ENCODE results near the gene ASF1B. TPM values are rescaled to one million over a fixed set of nuclear protein-coding genes. Genes with fewer than 3 reads are reported as not detected.
"Not testable (repeated sequence)": the region's sequence is repeated elsewhere in the genome, so short reads cannot be mapped to it uniquely, and the experiment has no call there.

ASF1B gene
- 115 and 202 TPM in 2 replicates for total RNA-seq (2014; rRNA removed; shearing (Covaris generic))
- 139 and 143 TPM in 2 replicates for total RNA-seq (2022)
- Bru-seq, nascent RNA = percentile 81 among the genes with signal in this experiment
- percentile 90 among the genes with signal in this experiment for BruChase-seq, experiment 1, labeled RNA remaining after a 6-hour chase
- BruChase-seq, experiment 2, labeled RNA remaining after a 2-hour chase = percentile 87 among the genes with signal in this experiment
- long read RNA-seq, transcript ASF1B-201 (4 exons, 2,059 nt) = major isoform, 405 of 443 reads
- long read RNA-seq, transcript ASF1B-202 (3 exons, 765 nt) = minor isoform, 11 of 443 reads
- long read RNA-seq, partial matches to known transcripts = 8 of 443 reads
- long read RNA-seq, other reads (novel, unspliced or antisense) = 15 of 443 reads

GRCh38 chr19:14136509-14137281, at the start of gene ASF1B:
TSS of gene ASF1B (minus strand) at chr19:14136589. CDS start at chr19:14136456, 133 bp downstream.
- ChIA-PET CTCF (ENCODE audit: unreplicated experiment) (interaction anchor here (0.6 to 1.0 kb wide), 4 partner anchors 45 to 293 kb away, joined by 3 to 10 read pairs (median 4); no protein-coding TSS in a partner anchor), POLR2A (interaction anchor here (0.6 to 1.4 kb wide), 10 partner anchors 9 to 344 kb away, joined by 3 to 7 read pairs (median 3); no protein-coding TSS in a partner anchor)
- Histone ChIP-seq H3K27ac (ENCODE audit: low read depth, low read length, poor library complexity, severe bottlenecking) (peak within 1 kb of the TSS; percentile 85), H3K9me3 (ENCODE audit: low read length) (no peaks in the 10 kb centered on the region), H3K79me2 (ENCODE audit: insufficient read depth, low read depth, low read length) (peaks cover 52% of the 10 kb centered on the region), H4K20me1 (ENCODE audit: insufficient read depth, low read length) (peaks cover 6% of the 10 kb centered on the region; the same call in 1 of the 2 replicates), H3K4me1 (ENCODE audit: insufficient read depth, low read length, poor library complexity, severe bottlenecking) (peaks cover 21% of the 10 kb centered on the region), H3K4me2 (ENCODE audit: low read length) (peak within 1 kb of the TSS; percentile 96), H2AFZ (ENCODE audit: low read length) (peak within 1 kb of the TSS; percentile 82), H3K4me3 (ENCODE audit: low read depth, low read length, poor library complexity, severe bottlenecking) (peak within 1 kb of the TSS; percentile 95), H3K36me3 (ENCODE audit: insufficient read depth, low read length) (peaks cover 25% of the 10 kb centered on the region), H3K9me2 (ENCODE audit: insufficient read depth, low read length) (no peaks in the 10 kb centered on the region)
- no TSS peak for BruUV-seq (replicated peaks)
- intact Hi-C loops (cut with micrococcal nuclease; ENCODE audit: unreplicated experiment) = loop anchor here (1.0 to 5.0 kb wide), 5 partner anchors 19 to 270 kb away; partner anchors contain the start of gene PRKACA
- TF ChIP-seq CTCF (conservative IDR thresholded peaks at IDR 0.05; ENCODE audit: low read length) = peak; percentile 73
- no peak for TF ChIP-seq EZH2phosphoT487 (IDR thresholded peaks at IDR 0.05; ENCODE audit: borderline replicate concordance, low read depth, low read length)
- DNase-seq (ENCODE audit: low spot score) = peak; percentile 100

GRCh38 chr19:14185691-14186090, 49.3 kb upstream of the ASF1B start:
- H3K9me3 ChIP-seq (ENCODE audit: low read length); intact Hi-C loops (cut with micrococcal nuclease; ENCODE audit: unreplicated experiment); H2AFZ ChIP-seq (ENCODE audit: low read length); H3K4me1 ChIP-seq (ENCODE audit: insufficient read depth, low read length, poor library complexity, severe bottlenecking); CTCF ChIA-PET (ENCODE audit: unreplicated experiment); H3K79me2 ChIP-seq (ENCODE audit: insufficient read depth, low read depth, low read length); H3K36me3 ChIP-seq (ENCODE audit: insufficient read depth, low read length); H3K9me2 ChIP-seq (ENCODE audit: insufficient read depth, low read length); POLR2A ChIA-PET; H4K20me1 ChIP-seq (ENCODE audit: insufficient read depth, low read length); DNase-seq (ENCODE audit: low spot score); H3K4me3 ChIP-seq (ENCODE audit: low read depth, low read length, poor library complexity, severe bottlenecking); H3K4me2 ChIP-seq (ENCODE audit: low read length); H3K27ac ChIP-seq (ENCODE audit: low read depth, low read length, poor library complexity, severe bottlenecking); BruUV-seq (replicated peaks): not testable (repeated sequence)

GRCh38 chr19:14185158-14185557, 48.8 kb upstream of the ASF1B start:
- POLR2A ChIA-PET = interaction anchor here (0.6 kb wide), 1 partner anchor 7 kb away, joined by 5 read pairs; no protein-coding TSS in a partner anchor
- CTCF ChIA-PET (ENCODE audit: unreplicated experiment) = no interaction called here

More at GRCh38 chr19:14185158-14185557, 48.8 kb upstream of the ASF1B start:
- Histone ChIP-seq H3K9me3 (ENCODE audit: low read length) (no peaks in the 10 kb centered on the region), H3K79me2 (ENCODE audit: insufficient read depth, low read depth, low read length) (no peaks in the 10 kb centered on the region), H3K27ac (ENCODE audit: low read depth, low read length, poor library complexity, severe bottlenecking) (no peak overlapping the region), H3K4me2 (ENCODE audit: low read length) (no peak overlapping the region), H3K4me1 (ENCODE audit: insufficient read depth, low read length, poor library complexity, severe bottlenecking) (no peaks in the 10 kb centered on the region), H3K4me3 (ENCODE audit: low read depth, low read length, poor library complexity, severe bottlenecking) (no peak overlapping the region), H3K36me3 (ENCODE audit: insufficient read depth, low read length) (no peaks in the 10 kb centered on the region), H2AFZ (ENCODE audit: low read length) (no peak overlapping the region), H4K20me1 (ENCODE audit: insufficient read depth, low read length) (no peaks in the 10 kb centered on the region), H3K9me2 (ENCODE audit: insufficient read depth, low read length) (no peaks in the 10 kb centered on the region)
- intact Hi-C loops (cut with micrococcal nuclease; ENCODE audit: unreplicated experiment) = no loop called here
- DNase-seq (ENCODE audit: low spot score) = no peak
- no TSS peak for BruUV-seq (replicated peaks)
- TF ChIP-seq EZH2phosphoT487 (IDR thresholded peaks at IDR 0.05; ENCODE audit: borderline replicate concordance, low read depth, low read length) (no peak), CTCF (conservative IDR thresholded peaks at IDR 0.05; ENCODE audit: low read length) (no peak)
